Muscle layer of colon (tissue), 2 donors: ENCODE measurements around the gene WRAP53.

ENCODE experiments used
- H3K27ac ChIP-seq: one replicate; pipeline ENCODE4 v1.7.0; 2013; ENCODE audit warnings: low read depth, mild to moderate bottlenecking, low read length, moderate library complexity
- H3K27me3 ChIP-seq, 2 donors: one replicate each; pipeline ENCODE4 v1.7.0; 2013; ENCODE audit warnings: low read length in 2 of 2, mild to moderate bottlenecking in 2 of 2; ENCODE audit not compliant: insufficient read depth in 2 of 2, control insufficient read depth in 1 of 2
- H3K36me3 ChIP-seq: one replicate; pipeline ENCODE4 v1.7.0; 2013; ENCODE audit warnings: mild to moderate bottlenecking, low read length; ENCODE audit not compliant: insufficient read depth
- H3K4me1 ChIP-seq: one replicate; pipeline ENCODE4 v1.7.0; 2013; ENCODE audit warnings: mild to moderate bottlenecking, low read length; ENCODE audit not compliant: insufficient read depth
- H3K4me3 ChIP-seq, 2 donors: one replicate each; pipeline ENCODE4 v1.7.0; 2013; ENCODE audit warnings: low read length in 2 of 2, low read depth in 1 of 2, mild to moderate bottlenecking in 1 of 2, moderate library complexity in 1 of 2
- H3K9ac ChIP-seq: one replicate; pipeline ENCODE4 v1.7.0; 2013; ENCODE audit warnings: low read length
- H3K9me3 ChIP-seq: one replicate; pipeline ENCODE4 v1.7.0; 2013; ENCODE audit warnings: mild to moderate bottlenecking, low read length
- donor health status: abdominal sarcoma.
- donor health status: Adenocarcinoma of cecum.

WRAP53 gene

DNA sequence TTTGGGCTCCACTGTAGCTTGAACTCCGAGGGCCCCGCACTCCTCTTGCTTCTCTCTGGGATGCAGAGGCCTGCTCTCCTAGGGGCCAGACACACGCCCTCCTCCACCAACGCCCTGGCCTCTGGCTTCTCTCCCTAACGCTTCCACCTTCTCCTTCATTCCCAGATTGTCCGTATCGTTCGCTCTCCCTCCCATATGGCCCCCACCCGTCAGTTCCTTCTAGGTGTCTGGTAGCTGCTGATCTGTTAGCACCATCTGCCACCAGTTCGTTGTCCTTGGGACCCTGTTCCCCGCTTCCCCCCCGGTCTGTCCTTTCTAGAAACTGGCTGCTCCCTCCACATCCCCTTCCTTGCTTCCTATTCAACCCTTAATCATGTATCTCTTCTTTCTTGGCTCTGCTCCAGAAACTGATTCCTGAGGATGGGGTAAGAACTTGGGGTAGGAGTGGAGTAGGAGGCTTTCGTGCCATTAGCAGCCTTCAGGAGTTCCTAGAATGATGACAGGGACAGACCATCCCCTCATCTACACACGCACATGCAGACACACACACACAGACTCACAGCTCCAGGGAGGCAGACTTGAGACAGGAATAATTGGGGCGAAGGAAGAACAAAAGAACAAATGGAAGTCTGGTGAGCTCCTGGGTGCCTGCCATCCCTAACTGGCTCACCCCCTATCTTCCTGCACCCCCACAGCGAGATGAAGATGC lies 33.3 kb upstream of the WRAP53 start:
- Histone ChIP-seq H3K9ac (no peak overlapping the region), H3K9me3 (no peaks in the 10 kb centered on the region), H3K27ac (no peak overlapping the region), H3K4me3 (no peak overlapping the region), H3K4me1 (peaks cover 10% of the 10 kb centered on the region), H3K27me3 (peaks cover 4 to 23% of the 10 kb centered on the region in 2 donors), H3K36me3 (no peaks in the 10 kb centered on the region)

DNA sequence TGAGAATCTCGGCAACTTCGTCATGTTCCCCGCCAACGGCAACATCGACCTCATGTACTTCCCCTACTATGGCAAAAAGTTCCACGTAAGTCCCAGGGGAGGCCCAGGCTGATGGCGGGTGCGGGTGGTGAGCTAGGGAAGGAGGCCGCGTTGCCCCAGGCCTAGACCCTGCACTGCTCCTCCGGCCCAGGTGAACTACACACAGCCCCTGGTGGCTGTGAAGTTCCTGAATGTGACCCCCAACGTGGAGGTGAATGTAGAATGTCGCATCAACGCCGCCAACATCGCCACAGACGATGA lies 32.8 kb upstream of the WRAP53 start:
- H3K4me1 ChIP-seq = peaks cover 5% of the 10 kb centered on the region
- no peak overlapping the region for H3K4me3 ChIP-seq
- H3K27me3 ChIP-seq = peaks cover 0 to 18% of the 10 kb centered on the region in 2 donors
- no peaks in the 10 kb centered on the region for H3K36me3 ChIP-seq
- no peak overlapping the region for H3K27ac ChIP-seq
- H3K9me3 ChIP-seq = no peaks in the 10 kb centered on the region
- no peak overlapping the region for H3K9ac ChIP-seq

DNA sequence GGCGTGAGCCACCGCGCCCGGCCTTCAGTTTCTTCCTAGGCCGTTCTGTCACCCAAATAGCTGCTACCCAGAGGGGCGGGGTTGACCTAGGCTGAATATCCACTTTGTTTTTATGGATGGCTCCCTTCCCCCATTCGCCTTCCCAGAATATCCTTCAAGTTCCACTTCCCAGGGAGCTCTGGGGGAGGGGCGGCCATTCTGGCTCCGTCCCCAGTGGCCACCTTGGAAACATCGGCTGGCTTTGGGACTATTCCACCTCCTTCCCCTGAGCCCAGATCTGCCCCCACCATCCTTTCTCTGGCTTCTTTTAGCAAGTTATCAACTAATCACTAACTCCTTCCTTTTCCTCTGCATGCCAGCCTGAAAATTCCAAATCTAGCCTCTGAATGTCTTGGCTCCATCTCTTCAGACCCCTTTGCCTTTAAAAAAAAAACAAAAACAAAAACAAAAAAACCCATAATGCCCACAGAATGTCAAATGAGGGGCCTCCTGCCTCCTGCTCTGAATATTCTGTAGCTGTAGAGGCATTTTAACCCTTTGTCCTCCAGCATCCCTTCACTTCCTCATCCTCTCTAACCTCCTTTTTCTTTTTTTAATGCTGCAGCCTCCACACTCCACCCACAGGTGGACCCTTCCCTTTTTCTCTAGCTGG lies 31.2 kb upstream of the WRAP53 start:
- Histone ChIP-seq H3K4me3 (no peak overlapping the region), H3K27me3 (peaks cover 0 to 2% of the 10 kb centered on the region in 2 donors), H3K36me3 (no peaks in the 10 kb centered on the region), H3K9me3 (no peaks in the 10 kb centered on the region), H3K27ac (no peak overlapping the region), H3K9ac (no peak overlapping the region), H3K4me1 (no peaks in the 10 kb centered on the region)

DNA sequence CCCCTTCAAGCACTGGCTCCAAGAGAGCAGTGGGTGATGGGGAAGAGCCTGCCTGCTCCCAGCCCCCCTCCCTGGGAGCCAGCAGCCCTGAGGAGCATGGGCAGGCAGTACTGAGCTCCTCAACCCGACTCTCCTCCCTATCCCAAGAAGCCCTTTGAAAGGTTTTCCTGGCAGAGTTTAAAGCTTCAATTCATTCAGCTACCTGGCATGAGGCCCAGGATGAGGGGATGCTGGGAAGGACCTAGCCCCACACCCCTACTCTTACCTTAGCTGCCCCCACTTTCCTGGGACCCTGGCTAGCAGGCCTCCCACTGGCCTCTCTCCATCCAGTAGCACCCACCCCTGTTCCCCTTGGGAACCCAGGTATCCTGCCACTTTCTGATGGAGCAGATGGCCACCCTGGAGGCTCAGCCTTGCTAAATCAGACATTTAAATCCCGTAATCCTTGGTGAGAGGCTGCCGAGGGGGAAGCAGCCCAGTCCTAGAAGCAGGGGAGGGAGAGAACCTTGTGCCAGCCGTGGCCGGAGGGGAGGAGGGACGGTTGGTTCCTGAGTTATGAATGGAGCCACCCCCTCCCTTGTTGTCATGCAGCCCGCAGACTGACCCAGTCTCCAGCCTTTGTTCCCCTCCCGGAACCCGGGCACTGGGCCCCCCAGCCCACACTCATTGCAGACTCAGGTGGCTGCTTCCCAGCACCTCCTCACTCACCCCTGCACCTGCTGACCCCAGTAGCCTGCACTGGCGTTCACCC lies 20.4 kb upstream of the WRAP53 start:
- Histone ChIP-seq H3K9me3 (no peaks in the 10 kb centered on the region), H3K27me3 (no peaks in the 10 kb centered on the region), H3K4me3 (no peak overlapping the region), H3K27ac (no peak overlapping the region), H3K9ac (no peak overlapping the region), H3K4me1 (no peaks in the 10 kb centered on the region), H3K36me3 (peaks cover 20% of the 10 kb centered on the region)

DNA sequence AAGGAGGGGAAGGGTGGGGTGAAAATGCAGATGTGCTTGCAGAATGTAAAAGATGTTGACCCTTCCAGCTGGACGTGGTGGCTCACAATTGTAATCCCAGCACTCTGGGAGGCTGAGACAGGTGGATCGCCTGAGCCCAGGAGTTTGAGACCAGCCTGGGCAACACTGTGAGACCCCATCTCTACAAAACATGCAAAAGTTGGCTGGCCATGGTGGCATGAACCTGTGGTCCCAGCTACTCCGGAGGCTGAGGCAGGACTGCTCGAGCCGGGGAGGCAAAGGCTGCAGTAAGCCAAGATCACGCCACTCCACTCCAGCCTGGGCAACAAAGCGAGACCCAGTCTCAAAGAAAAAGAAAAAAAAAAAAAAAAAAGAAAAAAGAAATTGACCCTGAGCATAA lies 19.8 kb upstream of the WRAP53 start:
- Histone ChIP-seq H3K4me3 (no peak overlapping the region), H3K4me1 (no peaks in the 10 kb centered on the region), H3K9ac (no peak overlapping the region), H3K27me3 (no peaks in the 10 kb centered on the region), H3K36me3 (peaks cover 25% of the 10 kb centered on the region), H3K9me3 (no peaks in the 10 kb centered on the region), H3K27ac (no peak overlapping the region)

DNA sequence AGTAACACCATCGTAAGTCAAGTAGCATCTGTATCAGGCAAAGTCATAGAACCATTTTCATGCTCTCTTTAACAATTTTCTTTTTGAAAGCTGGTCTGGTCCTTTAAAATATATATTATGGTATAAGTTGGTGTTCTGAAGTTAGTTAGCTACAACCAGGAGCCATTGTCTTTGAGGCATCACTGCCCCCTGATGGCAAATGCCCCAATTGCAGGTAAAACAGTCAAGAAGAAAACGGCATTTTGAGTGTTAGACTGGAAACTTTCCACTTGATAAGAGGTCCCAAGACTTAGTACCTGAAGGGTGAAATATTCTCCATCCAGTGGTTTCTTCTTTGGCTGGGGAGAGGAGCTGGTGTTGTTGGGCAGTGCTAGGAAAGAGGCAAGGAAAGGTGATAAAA lies 15.0 kb upstream of the WRAP53 start:
- H3K27ac ChIP-seq = no peak overlapping the region
- H3K4me1 ChIP-seq = no peaks in the 10 kb centered on the region
- H3K27me3 ChIP-seq = no peaks in the 10 kb centered on the region
- H3K9ac ChIP-seq = no peak overlapping the region
- H3K9me3 ChIP-seq = no peaks in the 10 kb centered on the region
- H3K4me3 ChIP-seq = no peak overlapping the region
- H3K36me3 ChIP-seq = peaks cover 49% of the 10 kb centered on the region

DNA sequence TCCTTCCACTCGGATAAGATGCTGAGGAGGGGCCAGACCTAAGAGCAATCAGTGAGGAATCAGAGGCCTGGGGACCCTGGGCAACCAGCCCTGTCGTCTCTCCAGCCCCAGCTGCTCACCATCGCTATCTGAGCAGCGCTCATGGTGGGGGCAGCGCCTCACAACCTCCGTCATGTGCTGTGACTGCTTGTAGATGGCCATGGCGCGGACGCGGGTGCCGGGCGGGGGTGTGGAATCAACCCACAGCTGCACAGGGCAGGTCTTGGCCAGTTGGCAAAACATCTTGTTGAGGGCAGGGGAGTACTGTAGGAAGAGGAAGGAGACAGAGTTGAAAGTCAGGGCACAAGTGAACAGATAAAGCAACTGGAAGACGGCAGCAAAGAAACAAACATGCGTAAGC lies 13.3 kb upstream of the WRAP53 start:
- H3K27ac ChIP-seq = no peak overlapping the region
- H3K4me3 ChIP-seq = no peak overlapping the region
- H3K27me3 ChIP-seq = no peaks in the 10 kb centered on the region
- peaks cover 37% of the 10 kb centered on the region for H3K36me3 ChIP-seq
- H3K9ac ChIP-seq = no peak overlapping the region
- H3K4me1 ChIP-seq = no peaks in the 10 kb centered on the region
- H3K9me3 ChIP-seq = no peaks in the 10 kb centered on the region

DNA sequence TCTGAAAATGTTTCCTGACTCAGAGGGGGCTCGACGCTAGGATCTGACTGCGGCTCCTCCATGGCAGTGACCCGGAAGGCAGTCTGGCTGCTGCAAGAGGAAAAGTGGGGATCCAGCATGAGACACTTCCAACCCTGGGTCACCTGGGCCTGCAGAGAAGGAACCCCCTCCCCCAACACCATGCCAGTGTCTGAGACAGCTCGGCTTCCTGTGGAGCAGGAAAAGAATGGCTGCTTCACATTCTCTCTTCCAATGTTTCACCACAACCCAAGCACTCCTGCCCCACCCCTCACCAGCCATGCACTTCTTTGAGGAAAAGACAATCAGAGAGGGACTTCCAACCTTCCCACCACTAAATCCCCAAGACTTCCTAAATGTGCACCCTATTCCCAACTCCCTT lies 11.7 kb upstream of the WRAP53 start:
- Histone ChIP-seq H3K36me3 (peaks cover 29% of the 10 kb centered on the region), H3K27me3 (no peaks in the 10 kb centered on the region), H3K4me1 (no peaks in the 10 kb centered on the region), H3K9ac (no peak overlapping the region), H3K9me3 (no peaks in the 10 kb centered on the region), H3K4me3 (no peak overlapping the region), H3K27ac (no peak overlapping the region)

DNA sequence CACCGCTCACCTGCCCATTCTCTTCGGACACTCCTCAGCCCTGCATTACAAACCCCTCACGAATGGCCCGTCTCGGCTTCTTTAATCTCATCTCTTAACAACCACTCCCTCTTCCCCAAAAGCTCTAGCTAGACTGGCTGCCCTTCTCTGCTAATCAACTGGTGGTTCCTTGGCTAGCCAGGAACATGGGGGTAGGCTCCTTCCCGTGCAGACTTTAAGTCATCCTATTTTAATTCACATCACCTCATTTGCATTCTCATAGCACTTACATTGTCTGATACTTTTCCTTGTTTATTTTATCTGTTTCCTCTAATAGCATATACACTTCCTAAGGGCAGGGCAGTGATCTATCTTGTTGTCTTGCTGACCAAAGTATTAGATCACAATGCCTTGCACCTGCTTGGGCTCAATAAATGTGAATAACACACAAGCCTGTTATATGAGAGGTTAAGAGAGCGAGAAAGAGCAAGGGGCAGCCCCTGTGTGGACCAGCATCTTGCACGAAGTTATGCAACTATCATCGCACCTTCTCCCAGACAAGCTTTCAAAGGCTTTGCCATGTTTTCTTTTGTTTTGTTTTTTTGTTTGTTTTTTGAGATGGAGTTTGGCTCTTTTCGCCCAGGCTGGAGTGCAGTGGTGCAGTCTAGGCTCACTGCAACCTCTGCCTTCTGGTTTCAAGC lies 10.7 kb upstream of the WRAP53 start:
- Histone ChIP-seq H3K4me3 (no peak overlapping the region), H3K9ac (no peak overlapping the region), H3K4me1 (no peaks in the 10 kb centered on the region), H3K36me3 (peaks cover 29% of the 10 kb centered on the region), H3K9me3 (no peaks in the 10 kb centered on the region), H3K27ac (no peak overlapping the region), H3K27me3 (no peaks in the 10 kb centered on the region)

DNA sequence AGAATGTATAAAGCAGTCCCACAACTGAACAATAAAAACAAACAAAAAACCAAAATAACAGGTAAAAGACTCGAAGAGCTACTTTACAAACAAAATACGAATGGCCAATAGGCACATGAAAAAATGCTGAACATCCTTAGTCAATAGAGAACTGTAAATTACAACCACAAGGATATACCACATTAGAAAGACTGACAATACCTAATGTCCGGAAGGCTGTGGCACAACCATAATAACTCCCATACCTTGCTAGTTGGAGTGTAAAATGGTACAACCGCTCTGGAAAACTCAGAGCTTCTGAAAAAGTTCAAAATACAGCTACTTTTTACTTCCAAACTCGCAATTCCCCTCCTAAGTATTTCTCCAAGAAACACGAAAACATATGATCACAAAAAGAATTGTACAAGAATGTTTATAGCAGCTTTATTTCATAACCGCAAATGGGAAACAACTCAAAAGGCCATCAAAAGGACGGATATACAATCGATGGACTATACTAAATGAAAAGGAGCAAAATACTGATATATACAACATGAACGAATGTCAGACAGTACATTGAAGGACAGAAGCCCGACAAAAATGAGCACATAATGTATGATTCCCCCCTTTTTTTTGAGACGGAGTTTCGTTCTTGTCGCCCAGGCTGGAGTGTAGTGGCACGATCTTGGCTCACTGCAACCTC lies 3.3 kb upstream of the WRAP53 start:
- H3K4me3 ChIP-seq = peak overlapping the region; percentile 60 to 100

More for the DNA sequence above, 3.3 kb upstream of the WRAP53 start:
- peak overlapping the region; percentile 99 for H3K9ac ChIP-seq
- H3K36me3 ChIP-seq = no peaks in the 10 kb centered on the region
- H3K9me3 ChIP-seq = no peaks in the 10 kb centered on the region
- peaks cover 21% of the 10 kb centered on the region for H3K4me1 ChIP-seq
- peak overlapping the region; percentile 94 for H3K27ac ChIP-seq
- no peaks in the 10 kb centered on the region for H3K27me3 ChIP-seq
